NCI-H69 (cell line): ENCODE results near the gene C7orf25.
"Not testable (repeated sequence)": the region's sequence is repeated elsewhere in the genome, so short reads cannot be mapped to it uniquely, and the experiment has no call there.

Experiments used
- DNase-seq: peaks from one replicate; lab custom pipeline; 2025; lab: John Stamatoyannopoulos, UW

Gene C7orf25

DNA sequence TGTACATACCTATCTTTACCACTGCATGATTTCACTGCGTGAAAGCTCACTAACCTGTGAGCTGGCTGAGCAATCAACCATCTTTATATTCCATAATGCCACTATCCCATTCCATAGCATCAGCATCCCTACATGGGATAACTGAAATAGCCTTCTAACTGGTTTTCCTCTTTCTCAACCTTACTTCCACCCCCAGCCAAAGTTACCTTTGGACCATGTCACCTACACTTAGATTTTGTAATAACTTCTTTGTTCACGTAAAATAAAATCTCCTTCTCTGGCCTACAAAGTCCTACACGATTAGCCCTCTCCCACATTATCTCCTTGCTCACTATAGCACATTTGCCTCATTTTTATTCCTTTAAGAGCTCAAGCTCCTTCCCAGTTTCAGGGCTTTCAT is 17.6 kb upstream of the C7orf25 start:
- DNase-seq = no peak

DNA sequence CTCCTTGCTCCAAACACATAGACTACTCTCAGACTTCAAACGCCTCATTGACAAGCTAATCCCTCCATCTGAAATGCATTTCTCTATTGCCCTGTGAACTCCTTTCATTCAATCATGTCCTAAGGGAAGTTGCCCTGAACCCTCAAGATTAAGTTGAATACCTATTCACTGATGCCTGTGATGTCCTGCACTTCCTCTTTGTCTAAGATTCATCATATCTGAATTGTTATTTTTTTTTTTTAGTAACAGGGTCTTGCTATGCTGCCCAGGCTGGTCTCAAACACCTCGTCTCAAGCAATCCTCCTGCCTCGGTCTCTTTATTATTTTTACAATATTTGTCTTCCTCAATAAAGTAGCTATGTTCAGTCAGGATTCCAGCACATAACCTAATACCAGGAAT is 16.9 kb upstream of the C7orf25 start:
- DNase-seq = no peak

DNA sequence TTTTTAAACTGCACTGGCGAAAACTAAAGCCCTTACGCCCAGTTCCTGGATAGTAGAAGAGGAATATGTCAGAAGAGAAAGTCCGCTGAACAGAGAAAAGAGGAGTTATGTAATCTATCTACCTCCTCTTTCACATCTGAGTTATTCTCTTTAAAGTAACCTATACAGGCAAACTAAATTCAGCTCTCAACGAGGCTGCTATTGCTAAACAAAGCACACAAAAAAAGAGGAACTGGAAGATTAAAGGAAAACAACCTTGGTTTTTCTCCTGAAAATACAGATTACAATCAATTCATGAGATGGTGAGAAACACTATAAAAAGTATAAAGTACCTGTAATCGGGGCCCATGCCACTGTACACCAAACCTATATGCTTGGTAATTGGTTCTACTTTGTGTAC is 14.3 kb upstream of the C7orf25 start:
- DNase-seq = no peak

DNA sequence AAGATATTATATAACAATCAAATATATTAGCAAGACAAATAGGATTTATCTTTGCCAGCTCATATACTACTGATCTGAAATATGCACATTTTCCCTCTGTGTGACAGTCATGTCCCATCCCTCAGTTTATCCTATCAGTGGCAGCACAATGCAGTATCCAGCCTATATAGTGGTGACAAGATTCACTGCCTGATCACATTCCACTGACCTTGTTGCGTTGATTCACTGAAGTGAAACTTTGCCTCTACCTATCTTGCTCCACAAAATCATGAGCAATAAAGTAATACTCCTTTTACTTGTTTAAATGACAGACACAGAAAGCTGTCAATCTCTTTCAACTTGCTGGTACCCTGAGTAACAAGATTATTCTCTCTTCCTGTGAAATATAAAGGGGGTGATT is 13.8 kb upstream of the C7orf25 start:
- DNase-seq = no peak

DNA sequence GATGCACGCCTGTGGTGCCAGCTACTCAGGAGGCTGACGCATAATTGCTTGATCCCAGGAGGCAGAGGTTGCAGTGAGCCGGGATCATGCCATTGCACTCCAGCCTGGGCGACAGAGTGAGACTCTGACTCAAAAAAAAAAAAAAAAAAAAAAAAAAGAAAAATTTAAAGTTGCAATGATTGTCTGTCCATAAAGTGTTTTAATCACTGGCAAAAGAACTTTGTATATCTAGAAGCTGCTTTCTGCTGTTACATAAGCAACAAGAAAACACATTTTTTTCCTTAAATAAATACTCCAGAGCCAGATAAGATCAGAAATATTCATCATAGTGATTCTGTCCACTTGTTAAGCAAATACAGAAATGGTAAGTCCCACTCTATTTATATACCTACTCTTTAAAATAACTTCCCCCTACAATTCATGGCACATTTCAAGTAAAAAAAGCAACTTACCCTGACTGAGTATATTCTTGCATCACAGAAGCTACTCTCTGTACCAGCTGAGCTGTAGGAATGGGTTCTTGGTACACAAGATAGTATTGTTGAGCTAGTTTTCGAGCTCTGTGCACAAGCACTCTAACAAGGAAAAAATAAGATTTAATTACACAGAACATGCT is 12.5 kb upstream of the C7orf25 start:
- no peak for DNase-seq

DNA sequence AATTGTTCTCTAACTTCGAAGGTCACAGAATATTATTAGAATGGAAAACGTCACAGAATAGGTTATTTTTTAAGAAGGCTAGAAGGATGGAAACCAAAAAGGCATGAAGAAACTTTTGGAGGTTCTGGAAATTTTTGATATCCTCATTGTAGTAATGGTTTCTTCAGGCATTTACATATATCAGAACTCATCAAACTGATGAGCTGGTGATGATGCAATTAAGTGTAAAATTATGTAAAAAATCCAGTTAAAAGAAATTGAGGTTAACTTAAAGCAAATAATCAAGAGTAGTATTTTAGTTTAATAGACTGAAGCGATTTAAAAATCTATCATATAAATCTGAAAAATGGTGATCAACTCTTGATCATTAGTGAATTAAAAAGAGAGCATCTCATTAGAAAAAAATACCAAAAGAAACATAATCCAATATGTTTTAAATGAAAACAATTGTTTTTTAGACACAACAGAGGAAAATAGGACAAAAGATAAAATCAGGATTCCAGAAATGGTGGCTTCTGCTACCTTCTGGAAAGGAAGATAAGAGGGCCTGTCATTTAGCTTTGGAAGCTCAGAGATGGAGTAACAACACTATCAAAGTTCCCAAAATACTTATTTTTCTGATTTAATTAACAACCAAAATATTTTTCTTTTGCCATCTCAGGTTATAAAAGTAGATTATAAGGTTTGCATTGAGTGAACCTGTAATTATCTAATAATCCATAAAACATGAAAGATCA is 10.3 kb upstream of the C7orf25 start:
- no peak for DNase-seq

DNA sequence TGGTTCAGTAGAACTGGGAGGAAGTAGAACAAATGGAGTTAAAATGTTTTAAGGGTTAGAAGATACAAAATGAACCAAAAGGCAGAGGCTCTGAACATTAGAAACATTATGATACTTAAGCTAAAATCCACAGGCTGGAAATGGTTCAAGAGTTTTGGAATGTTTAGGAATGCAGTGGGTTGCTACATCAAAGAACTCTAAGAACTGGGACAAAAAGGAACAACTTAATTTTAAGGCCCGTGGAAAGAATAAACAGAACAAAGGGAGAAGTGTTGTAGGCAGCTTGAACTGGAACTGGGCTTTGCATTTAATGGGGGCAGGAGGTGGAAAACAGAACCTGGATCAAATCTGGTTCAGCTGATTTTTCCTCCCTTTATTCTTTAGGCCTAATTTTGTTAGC is 3.5 kb upstream of the C7orf25 start:
- no peak for DNase-seq

DNA sequence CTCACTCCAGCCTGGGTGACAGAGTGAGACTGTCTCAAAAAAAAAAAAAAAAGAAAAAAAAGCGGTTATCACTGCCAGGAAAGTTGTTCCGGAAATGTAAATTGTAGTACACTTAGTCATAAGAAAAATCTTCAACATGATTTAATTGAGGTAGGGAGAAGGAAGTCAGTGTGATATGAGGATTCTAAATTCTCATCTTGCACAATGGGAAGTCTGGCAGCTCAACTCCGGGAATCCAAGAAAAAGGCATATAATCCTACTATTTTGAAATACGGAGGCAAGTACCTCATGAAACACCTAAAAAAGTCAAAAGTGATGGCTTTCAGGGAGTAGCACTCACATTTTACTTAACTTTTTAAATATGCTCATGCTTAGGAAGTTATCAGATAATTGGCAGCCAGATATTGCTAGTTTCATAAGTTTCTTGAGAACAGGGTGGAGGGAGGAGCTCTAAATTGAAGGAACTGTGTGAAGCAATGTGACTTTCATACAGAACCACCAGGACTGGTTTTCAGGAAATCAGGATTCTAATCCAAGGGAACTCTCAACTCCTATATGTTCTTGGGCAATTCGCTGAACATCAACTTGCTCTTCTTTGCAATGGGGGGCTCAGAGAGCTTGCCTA is 2.7 kb upstream of the C7orf25 start:
- no peak for DNase-seq

DNA sequence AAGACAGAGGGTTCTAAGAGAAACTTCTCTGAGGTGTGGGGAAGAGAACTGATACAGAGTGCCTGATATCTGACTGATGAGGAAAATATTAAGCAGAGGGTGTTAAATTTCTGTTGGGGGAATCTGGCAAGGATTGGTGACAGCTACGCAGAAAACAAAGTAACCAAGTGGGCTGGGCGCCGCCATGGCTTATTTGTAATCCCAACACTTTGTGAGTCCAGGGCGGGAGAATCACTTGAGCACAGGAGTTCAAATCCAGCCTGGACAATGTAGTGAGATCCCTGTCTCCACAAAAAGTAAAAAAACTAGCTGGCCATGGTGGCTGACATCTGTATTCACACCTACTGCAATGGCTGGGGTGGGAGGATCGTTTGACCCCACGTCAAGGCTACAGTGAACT is 2.1 kb upstream of the C7orf25 start:
- DNase-seq = no peak

DNA sequence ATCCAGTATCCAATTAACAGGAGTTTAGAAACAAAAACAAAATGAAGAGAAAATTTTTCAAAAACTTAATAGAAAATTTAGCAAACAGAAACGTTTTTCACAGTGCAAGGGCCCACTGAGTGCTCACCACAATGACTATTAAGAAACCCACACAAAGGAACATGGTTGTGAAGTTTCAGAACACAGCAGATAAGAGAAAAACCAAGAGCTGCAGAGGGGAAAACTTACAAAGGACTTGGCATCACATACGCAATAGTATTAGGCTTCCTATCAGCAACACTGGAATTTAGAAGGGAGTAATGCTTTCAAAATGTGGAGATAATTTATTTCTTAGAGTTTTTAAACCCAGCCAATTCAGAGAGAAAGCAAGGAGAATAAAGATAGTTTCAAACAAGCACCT is 1.7 kb upstream of the C7orf25 start:
- DNase-seq = no peak

DNA sequence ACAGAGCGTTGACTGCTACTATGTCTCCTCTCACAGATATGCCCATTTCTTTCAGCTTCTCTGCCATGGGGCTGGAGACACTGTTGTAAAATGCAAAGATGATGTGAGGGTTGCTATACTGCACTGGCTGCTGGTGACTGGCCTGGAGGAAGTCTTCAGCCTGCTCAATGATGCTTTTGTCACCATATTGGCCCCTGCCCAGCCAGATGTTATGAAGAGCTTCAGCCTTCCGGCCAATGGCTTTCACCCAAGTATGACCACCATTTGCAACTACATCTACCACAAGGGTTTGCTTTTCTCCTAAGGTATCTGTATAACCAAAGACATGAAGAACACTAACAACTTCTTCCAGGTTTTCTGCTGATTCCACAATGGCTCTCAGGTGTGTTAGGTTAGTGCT is 1.6 kb downstream of the C7orf25 start:
- no peak for DNase-seq

DNA sequence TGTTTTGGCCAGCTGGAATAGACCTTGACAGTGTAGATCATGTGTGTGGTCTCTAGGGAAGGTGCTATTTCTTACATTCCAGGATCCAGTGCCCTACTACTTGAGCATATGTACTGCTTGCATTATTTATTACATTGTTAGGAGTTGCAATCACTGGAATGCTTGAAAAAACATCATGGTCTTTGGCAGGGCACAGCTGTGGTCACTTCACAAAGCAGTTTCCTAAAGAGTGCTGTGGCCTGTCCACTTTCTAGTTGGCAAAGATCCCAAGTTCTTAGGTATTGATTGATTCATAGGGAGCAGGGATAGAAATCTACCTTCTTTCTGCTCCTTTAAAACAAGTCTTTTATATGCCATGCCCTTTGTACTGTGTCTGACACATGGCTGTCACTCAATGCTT is 4.6 kb downstream of the C7orf25 start:
- no peak for DNase-seq

DNA sequence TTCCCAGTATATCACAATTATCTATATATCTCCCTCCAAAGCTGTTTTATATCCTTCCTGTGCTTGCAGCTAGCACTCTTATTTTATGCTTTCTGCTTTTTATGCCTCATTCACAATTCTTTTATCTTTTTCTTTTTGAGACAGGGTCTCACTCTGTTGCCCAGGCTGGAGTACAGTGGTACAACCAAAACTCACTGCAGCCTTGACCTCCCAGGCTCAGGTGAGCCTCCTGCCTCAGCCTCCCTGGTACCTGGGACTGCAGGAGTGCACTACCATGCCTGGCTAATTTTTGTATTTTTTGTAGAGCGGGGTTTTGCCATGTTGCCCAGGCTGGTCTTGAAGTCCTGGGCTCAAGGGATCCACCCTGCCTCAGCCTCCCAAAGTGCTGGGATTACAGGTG is 5.7 kb downstream of the C7orf25 start:
- DNase-seq = no peak

DNA sequence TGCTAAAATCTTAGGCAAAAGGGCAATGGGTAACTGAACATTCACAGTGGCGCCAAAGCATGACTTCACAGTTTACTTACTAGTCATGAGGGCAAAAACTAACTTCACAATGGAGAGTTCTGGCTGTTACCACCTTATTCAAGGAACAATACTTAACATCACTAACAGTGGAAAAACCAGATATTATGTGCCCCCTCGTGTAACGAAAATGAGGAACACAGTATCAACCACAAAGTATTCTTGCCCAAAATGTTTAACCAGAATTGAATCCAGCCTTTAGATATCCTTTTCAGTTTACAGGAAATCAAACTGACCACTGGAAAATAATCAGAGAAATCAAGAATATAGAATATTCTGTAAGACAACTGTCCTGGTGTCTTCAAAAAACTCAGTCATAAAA is 9.5 kb downstream of the C7orf25 start:
- no peak for DNase-seq

DNA sequence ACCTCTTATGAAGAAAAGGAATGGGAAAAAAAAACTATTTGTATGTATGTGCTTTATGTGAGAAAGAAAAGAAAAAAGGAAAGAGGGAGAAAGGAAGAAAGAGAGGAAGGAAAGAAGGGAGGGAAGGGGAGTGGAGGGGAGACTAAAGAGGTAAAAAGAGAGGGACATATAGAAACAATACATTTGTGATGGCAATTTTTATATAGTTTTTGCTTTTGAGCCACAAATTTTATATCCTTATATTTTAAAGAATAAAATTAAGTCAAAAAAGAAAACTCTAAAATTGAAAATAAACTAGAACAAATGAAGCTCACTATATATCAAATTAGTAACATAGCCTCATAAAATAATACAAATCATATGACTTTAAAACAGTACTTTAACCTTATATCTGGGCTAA is 11.0 kb downstream of the C7orf25 start:
- no peak for DNase-seq

DNA sequence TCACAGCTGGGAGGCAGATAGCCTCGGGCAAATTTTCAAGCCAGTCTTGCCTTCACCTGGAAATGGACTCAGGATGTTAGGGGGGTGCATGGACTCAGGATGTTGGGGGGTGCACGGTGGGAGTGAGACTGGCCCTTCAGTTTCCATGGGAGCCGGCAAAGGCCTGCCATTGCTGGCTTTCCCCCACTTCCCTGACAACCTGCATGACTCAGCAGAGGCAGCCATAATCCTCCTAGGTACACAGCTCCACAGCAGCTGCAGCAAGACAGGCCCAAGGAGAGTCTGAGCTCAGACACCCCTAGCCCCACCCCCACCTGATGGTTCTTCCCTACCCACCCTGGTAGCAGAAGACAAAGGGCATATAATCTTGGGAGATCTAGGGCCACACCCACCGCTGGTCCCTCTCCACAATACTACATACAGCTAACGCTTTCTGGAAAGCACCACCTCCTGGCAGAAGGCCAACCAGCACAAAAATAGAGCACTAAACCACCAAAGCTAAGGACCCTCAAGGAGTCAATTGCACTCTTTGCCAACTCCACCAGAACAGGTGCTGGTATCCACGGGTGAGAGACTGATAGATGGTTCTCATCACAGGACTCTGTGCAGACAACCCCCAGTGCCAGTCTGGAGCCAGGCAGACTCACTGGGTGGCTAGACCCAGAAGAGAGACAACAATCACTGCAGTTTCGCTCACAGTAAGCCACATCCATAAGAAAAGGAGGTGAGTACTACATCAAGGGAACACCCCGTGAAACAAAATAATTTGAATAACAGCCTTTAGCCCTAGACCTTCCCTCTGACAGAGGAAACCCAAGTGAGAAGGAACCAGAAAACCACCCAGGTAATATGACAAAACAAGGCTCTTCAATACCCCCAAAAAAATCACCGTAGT is 18.3 kb downstream of the C7orf25 start:
- peak; percentile 69 for DNase-seq

DNA sequence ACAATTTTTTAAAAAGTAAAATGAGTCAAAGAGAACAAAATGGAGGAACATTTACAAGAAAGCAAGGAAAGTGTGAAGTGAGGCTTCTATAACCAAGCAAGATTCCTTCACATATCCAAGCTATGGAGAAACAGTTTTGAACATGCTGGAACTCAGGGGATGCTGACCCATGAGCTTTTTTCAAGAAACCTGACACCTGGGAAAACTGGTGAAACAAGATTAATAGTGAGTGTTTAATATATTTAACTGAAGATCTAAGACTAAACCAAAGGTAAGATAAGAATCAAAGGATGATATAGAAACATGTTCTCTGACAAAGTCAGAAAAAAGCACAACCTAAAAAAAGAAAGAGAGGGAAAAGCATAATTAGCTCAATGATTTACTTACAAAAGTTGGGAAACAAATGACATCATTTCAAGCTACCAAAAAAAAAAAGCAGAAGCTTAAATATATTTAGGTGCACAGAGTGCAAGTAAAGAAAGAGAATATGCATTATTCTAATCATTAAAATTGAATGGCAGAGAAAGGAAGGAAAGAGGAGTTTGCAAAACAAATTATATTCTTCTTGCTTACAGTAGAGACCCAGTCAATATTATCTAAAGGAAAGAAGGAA is 24.9 kb downstream of the C7orf25 start:
- no peak for DNase-seq

DNA sequence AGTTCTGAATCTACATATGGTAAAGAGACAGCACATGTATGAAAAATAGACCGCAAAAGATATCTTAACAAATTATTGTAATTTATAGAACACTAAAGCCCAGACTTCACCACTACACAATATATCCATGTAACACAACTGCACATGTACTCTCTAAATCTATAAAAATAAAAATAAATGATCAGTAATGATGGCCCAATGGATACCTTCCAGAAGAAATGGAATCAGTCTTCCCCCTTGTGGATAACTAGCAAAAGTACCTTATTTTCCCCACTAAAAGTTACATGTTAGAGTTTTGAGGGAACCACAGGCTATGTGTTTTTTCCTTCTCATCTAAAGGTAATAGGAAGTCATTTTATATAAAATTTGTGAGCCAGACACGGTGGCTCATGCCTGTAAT is 25.7 kb downstream of the C7orf25 start:
- DNase-seq = no peak

DNA sequence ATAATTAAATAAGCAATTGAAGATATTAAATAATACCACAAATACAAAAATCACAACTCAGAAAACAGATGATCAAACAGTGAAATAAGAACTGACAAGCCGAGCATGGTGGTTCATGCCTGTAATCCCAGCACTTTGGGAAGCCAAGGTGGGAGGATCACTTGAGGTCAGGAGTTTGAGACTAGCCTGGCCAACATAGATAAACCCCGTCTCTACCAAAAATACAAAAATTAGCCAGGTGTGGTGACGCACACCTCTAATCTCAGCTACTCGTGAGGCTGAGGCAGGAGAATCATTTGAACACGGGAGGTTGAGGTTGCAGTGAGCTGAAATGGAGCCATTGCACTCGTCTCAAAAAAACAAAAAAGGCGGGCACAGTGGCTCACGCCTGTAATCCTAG is 26.7 kb downstream of the C7orf25 start:
- not testable (repeated sequence) for DNase-seq

DNA sequence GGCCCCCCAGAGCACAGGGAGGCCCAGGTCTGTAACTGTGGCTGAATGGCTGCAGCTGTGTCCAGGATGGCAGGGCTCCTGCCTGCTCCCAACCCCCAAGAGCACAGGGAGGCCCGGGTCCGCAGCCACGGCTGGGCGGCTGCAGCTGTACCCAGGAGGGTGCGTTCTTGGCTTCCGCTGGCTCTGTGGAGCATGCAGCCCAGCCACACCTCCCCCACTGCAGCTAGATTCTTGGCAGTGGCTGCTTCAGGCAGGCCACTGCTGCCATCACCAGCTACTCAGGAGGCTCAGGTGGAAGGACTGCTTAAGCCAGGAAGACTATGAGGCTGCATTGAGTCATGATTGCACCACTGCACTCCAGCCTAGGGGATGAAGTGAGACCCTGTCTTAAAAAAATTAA is 27.9 kb downstream of the C7orf25 start:
- peak; percentile 45 for DNase-seq

DNA sequence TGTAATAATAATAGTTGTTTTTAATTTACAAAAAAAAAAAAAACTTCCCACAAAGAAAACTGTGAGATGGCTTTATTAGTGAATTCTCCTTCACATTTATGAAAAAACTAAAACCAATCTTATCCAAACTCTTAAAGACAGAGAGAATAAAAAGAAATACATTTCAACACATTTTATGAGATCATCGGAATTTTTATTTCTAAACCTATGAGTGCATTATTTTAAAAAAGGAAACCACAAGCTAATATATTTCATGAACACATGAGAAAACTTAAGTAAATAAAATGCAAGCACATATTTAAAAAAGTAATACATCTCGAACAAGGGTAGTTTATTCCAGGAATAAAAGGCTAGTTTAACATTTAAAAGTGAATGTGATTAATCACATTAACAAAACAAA is 31.5 kb downstream of the C7orf25 start:
- no peak for DNase-seq

DNA sequence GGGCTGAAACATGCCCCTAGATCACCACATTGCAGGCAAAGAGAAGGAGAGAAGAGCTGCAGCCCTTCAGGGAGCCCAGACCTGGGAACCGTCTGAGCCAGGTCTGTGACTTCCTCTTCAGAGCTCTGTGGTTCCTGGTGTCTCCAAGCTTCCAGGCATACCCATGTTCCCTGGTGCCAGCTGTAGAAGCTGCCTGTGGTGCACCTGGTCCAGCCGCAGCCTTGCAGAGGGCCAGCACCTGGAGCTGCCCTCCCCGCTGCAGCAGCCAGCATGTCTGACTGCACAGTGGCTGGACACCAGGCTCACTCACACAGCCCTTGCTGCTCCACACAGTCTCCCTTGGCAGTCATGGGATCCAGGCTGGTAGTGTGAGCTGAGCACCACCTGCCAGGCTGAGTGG is 33.6 kb downstream of the C7orf25 start:
- DNase-seq = no peak
